Measurements from ENCODE around the gene LAMTOR1.
A peak's percentile ranks its signal among the peaks of the same experiment; 100 is the strongest.

The LAMTOR1 gene

DNA sequence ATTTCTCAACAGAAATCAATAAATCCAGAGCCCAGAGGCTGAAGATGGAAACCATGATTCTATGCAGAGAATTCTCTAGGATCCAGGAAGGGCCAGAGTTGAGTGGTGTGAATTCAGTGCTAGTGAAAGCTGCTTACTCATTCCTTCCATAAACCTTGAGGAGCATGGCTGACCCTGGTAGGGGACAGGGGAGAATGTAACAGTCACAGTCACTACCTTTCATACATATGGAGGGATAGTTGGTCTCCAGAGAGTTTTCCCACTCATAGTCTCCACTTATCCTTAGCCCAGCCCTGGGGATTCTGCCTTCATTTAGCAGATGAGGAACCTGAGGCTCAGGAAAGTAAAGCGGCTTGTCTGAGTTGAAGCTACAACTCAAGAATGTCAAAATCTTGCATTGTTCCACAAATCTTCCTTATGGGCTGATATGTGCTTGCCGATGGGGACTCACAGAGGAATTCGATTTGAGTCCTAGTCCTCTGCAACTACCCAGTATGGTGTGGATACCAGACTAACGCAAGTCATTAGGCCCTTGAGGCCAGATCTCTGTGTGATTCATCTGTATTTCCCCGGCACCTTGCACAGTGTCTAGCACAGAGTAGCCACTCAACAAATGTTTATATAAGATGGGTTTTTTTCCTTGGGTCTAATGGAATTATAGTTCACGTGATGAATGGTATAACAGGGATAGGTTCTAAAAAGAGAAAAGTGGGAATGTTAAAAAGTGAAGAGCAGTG, 13.1 kb upstream of the LAMTOR1 start:
- DNase-seq: no peak

GRCh38 chr11:72114570-72114969, 11.5 kb upstream of the LAMTOR1 start:
- no peak for DNase-seq

DNA sequence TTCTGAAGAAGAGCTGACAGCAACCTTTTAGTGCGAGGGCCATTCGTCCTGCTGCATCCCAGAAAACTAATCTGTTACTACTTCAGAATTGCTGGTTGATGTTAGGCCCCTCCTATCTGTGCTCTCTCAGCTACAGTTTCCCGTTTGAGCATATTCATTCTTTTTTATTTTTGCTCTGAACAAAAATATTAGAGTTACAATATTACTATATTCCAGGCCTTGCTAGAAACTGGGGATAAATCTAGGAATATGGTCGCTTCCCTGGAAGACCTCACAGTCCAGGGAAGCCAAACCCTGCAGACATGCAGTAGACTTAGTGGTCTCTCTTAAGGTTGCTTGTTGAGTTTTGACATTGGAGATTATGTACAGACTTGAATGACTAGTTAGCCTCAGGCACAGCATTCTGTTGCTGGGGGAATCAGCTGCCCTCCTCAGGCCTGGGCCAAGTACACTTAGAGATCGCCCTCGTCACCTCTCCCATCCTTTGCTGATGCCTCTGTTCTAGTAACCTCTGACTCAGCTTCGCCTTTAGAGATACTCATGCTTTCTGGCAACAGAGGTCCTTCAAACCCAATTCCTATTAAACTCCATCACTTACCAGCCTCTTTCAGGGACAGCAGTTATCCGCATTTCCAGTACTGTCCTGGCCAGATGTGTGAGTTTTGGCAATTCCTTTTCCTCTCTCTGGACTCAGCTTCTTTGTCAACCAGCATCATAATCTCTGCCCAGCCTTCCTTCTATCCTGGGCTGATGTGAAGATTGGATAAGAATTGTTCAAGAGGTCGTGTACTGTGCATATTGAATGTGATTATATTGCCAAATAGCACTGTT, 10.1 kb upstream of the LAMTOR1 start:
- DNase-seq: no peak

DNA sequence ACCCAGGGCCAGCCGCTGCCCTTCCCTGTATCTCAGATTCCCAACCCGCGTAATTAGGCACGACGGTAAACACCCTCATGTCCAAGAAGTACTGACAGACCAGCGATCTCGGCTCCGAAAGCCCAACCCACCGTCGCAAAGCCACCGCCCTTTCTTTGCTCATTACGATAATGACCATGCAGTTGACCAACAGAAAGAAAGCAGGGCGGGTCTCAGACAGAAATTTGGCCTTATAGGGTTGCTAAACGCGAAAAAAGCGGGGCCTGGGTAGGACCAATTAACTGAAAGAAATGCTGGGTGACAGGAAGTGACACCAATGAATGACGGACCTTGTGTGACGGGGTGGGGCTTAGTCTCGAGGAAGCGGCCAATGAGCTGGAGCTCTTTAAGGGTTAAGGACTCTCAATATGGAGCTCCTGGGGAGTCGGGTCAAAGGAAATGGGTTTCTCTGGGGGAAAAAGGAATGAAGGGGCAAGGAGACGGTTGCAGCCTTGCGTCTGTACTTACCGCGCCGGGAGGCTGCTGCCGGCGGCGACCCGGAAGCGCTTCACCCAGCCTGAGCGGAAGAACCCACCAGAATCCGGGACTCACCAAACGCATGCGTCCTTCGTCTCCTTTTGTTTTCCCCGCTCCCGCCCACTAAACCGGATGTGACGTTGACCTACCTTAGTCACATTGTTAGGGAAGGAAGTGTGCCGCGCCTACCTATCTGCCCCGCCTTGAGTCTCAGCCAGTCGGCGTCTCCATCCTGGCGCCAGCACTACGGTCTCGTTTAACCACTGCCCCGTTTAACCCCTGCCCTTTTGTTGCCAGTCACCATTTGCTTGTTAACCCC, 9.3 kb upstream of the LAMTOR1 start, which contains the start of gene ANAPC15:
TSS of gene ANAPC15 (minus strand) at position 553 of the 835 bp plus-strand sequence. CDS start 1,419 bp downstream, outside the sequence.
- DNase-seq: peak; percentile 98

DNA sequence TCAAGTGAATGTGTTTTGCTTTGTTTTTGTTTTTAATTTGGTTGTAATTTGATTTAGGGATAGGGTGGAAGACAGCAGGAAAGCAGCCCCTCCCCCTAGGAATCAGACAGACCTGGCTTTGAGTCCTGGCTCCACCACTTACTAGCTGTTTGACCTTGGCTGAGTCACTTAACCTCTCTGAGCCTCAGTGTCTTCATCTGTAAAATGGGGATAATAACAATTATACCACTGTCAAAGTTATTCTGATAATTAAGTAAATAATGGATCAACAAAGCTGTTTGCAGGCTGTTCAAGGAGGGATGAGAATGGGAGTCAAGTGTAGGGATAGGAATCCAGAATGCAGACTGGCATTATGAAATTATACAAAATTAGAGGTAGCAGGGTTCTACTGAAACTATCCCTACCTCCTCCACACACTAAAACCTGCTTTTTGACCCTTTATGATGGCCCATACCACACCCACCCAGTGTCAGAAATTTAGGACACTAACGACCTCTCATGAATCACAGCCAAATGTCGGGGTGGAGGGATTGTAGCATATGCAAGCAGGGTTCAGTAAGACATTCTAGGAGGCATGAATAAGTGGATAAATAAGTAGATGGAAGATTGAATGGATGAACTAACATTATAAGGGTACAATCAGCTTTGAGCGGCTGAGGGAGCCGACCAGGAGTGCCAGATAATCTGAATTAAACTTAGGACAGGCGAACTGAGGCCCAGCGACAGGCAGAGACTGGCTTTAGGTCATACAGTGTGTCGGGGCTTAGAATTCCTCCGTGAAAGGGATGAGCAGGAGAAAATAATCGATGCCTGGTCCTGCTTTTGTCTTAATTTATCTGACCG, 8.4 kb upstream of the LAMTOR1 start:
- peak; percentile 60 for DNase-seq

- no peak for DNase-seq
These were observed 2.8 kb upstream of the LAMTOR1 start, which contains the start of gene TOMT for GRCh38 chr11:72105888-72106287. TSS of gene TOMT (plus strand) at chr11:72105924. CDS start at chr11:72105952, 28 bp downstream.

DNA sequence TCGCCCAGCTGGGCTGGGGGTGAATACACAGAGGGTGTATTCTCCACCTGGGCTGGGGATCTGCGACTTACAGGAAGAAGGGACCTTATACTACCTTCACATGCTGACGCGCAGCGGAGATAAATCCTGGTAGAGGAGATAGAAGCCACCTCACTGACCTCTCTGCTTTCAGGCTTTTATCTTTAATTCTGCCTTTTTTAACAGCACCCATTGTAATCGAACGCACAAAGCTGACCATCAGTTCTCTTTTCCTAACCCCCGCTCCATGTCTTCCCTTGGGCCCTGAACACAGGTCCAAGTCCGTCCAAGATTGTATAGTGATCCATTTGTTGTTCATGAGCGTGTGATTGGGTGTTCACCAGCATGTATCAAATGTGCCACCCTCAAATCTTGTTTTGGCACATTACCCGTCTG, 664 bp upstream of the LAMTOR1 start:
- no peak for DNase-seq

DNA sequence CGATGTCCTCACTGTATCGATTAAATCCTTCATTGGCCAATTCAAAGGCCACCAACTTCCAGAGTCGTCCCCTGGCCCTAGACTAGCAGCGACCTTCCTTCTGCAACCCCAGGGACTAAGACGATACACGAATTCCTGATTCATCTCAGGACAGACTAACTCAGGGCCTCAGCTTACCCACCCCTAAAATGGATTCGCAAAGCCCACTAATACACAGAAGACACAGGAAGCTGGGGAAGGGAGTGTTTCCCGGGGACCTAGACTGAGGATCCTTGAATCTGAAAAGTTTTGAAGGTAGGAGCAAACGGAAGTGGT, 509 bp downstream of the LAMTOR1 start:
- no peak for DNase-seq

GRCh38 chr11:72102162-72102561, 935 bp downstream of the LAMTOR1 start:
- DNase-seq: no peak

DNA sequence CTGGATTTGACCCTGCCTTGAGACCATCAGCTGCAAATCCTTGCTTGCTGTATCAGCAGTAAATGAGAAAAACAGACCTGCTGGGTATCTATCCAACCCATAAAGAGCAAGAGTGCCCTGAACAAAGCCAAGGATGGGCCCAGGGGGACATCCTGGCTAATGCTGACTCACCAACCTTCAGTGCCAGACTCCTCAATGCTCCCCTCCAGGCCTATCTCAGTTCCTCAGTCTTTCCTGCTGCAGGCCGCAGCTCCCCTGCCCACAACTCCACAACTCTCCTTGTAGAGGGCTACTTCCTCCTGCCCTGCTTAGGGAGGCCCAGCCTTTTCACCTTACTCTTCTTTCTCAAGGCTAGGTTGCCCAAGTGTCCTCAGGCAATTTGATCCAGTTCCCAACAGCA, 2.6 kb downstream of the LAMTOR1 start:
- DNase-seq: no peak

DNA sequence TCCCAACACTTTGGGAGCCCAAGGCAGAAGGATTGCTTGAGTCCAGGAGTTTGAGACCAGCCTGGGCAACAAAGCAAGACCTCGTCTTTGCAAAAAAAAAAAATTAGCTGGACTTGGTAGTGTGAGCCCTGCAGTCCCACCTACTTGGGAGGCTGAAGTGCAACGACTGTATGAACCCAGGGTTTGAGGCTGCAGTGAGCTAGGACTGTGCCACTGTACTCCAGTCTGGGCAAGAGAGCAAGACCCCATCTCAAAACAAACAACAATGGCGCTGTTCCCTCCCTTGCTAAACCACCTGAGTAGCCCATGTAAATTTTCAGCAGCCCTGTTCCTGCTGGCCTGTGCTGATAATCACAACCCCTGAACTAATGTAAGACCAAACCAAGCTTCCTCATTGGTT, 3.1 kb downstream of the LAMTOR1 start:
- no peak for DNase-seq

- DNase-seq: no peak
These were observed 4.4 kb downstream of the LAMTOR1 start for GRCh38 chr11:72098741-72099140.

DNA sequence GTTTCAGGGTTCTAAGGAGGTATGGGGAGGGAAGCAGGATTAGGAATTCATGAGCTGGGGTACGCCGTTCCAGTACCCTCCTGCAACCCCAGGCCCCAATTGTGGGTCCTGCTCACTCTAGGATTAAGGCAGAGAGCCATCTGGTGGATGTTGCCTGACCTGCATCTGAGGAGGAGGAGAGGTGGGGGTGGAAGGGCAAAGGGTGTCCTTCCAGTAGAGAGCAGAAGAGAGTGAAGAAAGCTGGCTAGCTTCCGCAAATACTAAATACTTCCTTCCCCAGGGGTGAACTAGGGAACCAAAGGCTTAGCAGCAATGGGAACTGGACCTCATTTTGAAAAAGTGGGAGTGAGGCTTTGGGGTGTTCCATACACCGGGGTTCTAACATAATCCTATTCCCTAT, 11.8 kb downstream of the LAMTOR1 start:
- DNase-seq: peak; percentile 67

DNA sequence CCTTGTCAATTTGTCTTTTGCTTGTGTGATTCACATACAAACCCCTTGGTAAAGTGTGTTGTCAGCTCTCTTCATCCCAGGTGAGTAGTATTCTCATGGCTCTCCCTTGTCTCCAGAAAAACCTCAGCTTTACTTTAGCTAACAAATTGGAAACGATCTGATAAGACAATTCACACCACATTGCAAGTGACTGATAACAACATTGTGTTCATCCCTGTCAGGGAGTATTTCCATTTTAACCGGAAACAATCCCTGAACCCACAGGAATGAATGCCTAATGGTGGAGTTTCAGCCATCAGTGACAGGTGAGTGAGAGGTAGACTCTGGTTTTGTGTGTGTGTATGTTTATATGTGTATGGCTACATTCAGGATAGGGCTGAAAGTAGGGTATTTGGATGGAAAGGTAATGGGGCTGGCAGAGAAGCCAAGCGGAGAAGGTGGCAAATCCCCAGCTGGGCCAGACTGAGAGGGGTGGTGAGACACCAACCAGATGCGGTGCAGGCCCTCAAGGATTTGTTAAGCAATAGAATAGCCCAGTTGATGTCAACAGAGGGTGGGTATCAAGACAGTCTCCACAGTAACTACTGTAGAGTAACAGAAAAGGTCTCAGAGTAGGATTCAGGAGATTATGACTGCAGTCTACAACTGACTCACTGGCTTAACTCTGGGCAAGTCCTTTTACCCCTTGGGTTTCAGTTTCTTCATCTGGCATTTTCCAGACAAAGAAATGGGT, 14.9 kb downstream of the LAMTOR1 start:
- no peak for DNase-seq

- no peak for DNase-seq
These were observed 17.3 kb downstream of the LAMTOR1 start for GRCh38 chr11:72085621-72086351.

DNA sequence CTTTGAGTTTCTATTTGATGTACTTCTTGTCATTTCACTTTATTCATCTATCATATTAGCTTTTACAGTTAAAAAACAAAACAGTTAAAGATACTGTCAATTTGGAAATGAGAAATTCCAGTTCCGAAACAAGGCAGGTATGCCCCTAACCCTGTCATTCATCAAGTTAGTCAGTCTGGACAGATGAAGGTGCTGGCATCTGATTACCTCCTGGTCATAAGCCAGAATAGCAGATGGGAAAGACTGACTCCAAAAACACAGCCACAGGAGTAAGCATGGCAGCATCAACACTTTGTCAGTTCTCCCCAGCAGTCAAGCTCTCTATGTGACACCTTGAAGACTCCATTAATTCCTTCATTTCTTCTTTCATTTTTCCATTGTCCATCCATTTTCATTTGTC, 18.1 kb downstream of the LAMTOR1 start:
- DNase-seq: no peak

- DNase-seq: no peak
These were observed 19.0 kb downstream of the LAMTOR1 start for GRCh38 chr11:72084076-72084475.

DNA sequence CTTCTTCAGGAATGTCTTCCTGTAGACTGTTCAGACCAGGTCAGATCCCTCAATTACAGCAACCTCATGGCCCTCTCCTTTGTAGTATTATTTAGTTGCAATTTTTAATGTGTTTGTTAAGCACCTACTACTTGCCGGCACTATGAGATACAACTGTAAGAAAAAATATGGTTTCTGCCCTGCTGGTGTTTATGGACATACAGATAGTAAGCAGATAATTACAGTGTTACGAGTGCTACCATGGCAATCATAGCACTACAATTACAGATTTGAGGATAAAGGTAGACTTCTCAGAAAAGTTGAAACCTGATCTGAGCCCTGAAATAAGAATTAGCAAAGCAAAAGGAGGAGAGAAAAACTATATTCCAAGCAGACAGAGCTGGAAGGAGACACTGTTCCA, 19.7 kb downstream of the LAMTOR1 start:
- no peak for DNase-seq

GRCh38 chr11:72081821-72082453, 21.2 kb downstream of the LAMTOR1 start:
- DNase-seq: no peak

DNA sequence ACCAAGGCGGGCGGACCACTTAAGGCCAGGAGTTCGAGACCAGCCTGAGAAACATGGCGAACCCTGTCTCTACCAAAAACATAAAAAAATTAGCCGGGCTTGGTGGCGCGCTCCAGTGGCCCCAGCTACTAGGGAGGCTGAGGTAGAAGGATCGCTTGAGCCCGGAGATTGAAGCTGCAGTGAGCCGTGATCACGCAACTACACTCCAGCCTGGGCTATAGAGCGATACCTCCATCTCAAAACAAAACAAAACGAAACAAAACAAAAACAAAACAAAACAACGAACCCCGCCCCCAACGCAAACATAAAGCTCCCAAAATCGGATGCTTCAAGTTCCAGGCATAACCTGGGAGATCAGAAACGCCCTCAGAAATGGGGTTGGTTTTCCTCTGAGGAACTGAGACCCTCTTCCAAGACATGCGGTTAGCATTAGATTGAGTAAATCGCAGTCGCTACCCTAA, 21.9 kb downstream of the LAMTOR1 start:
- no peak for DNase-seq

Data from activated CD8-positive, alpha-beta memory T cell treated with anti-CD3 and anti-CD28 coated beads, Interleukin-2, amount 50 U/mL, for 48 hours (primary cell).